Left lung (tissue), 10 donors: Measurements from ENCODE around the gene DAZAP1. TPM values are rescaled to one million over a fixed set of nuclear protein-coding genes. Genes with fewer than 3 reads are reported as not detected.

ENCODE experiments used
- ATAC-seq: fragments of 200-7000 bp; cut with Tn5 transposase; one replicate; pipeline ENCODE4 v1.9.1; 2020; ENCODE audit warnings: moderate library complexity
- DNase-seq, 4 donors: peaks; one replicate each; pipeline ENCODE4 v3.0.0-alpha.2; 2013 to 2020
- H3K27ac ChIP-seq, 2 donors: fragments of 200-600 bp; sonication (generic) in 1 of 2; one replicate each; pipeline versions ENCODE4 v1.5.0 to v1.8.0; 2020 to 2021
- H3K27me3 ChIP-seq, 2 donors: fragments of 200-600 bp; sonication (generic) in 1 of 2; one replicate each; pipeline versions ENCODE4 v1.5.0 to v1.8.0; 2020 to 2021
- H3K36me3 ChIP-seq, 2 donors: fragments of 200-600 bp; sonication (generic) in 1 of 2; one replicate each; pipeline versions ENCODE4 v1.5.0 to v1.8.0; 2020 to 2021
- H3K4me1 ChIP-seq, 2 donors: fragments of 200-600 bp; one replicate each; pipeline ENCODE4 v1.8.0; 2021
- H3K4me3 ChIP-seq, 2 donors: fragments of 200-600 bp; sonication (generic) in 1 of 2; one replicate each; pipeline versions ENCODE4 v1.5.0 to v1.8.0; 2020 to 2021; ENCODE audit warnings: mild to moderate bottlenecking in 1 of 2
- H3K9me3 ChIP-seq, 2 donors: fragments of 200-600 bp; sonication (generic) in 1 of 2; one replicate each; pipeline versions ENCODE4 v1.5.0 to v1.8.0; 2020 to 2021
- CTCF ChIP-seq, 2 donors: fragments of 200-600 bp; sonication (generic) in 1 of 2; IDR thresholded peaks; one replicate each; pipeline versions ENCODE4 v1.5.0 to v1.8.0; 2021; ENCODE audit warnings: antibody characterized with exemption in 2 of 2
- intact Hi-C, 2 donors: fragments of 100-400 bp; cut with DNase I; formaldehyde crosslinking; loops; one replicate each; pipeline versions ENCODE4 v1.11.2 to v1.14.2; 2022
- polyA plus RNA-seq, 6 donors: library from polyadenylated mRNA; unstranded; fragments of 120-200 nt; gene quantifications; one replicate each; pipeline ENCODE4 v1.2.1, GENCODE V29; 2013; ENCODE audit not compliant: insufficient read length in 6 of 6
- total RNA-seq, 2 donors: library from RNA; stranded (reverse); fragmentation: NEBNext Ultra II Directional; extraction: Animal tissue kit (Norgen Biotek cat#: 25700); gene quantifications; one replicate each; pipeline ENCODE4 v1.2.1, GENCODE V29; 2021
- donor health status: DM: no; HTN: yes; CAD: no.
- donor health status: DM: no; HTN: no; CAD: no.

DAZAP1 gene
- total and polyA plus RNA-seq, 8 donors: 86.4 to 132 (median 93.7) TPM

DNA sequence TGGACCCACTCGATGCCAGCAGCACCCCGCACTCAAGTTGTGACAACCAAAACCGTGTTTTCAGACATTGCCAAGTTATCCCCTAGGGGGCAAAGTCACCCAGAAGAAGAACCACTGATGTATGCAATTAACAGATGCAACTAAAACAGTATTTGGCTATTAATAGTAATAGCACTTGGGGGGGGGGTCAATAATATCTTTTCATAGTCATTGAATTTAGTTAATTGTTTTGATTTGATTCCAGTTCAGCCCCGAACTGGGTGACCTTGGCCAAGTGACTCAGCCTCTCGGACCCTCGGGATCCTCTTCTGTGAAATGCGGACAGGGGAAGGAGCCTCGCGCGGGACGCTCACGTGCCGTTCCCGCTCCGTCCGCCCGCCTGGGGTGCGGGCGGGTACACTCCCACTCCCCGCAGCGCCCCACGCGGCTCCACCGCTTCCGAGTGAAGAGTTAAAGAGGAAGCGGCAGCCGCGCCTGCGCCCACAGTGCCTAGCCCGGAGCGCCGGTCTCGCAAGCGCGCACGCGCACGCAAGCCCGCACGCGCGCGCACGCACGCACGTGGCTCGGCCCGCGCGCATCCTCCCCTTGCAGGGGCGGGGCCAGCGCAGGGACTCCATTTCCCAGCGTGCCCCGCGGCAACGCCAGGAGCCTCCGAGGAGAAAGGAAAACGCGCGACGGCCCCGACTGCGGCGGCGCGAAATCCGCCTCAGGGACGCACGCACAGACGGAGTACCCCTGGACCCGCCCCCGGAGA is 435 bp upstream of the DAZAP1 start:
- ATAC-seq (peak; percentile 89), DNase-seq (peak; percentile 99 to 100 (median 99))
- no peak for TF ChIP-seq CTCF (IDR thresholded peaks at IDR 0.05)
- Histone ChIP-seq H3K27me3 (peaks cover 0 to 22% of the 10 kb centered on the region in 2 donors), H3K9me3 (no peaks in the 10 kb centered on the region), H3K4me3 (peak overlapping the region; percentile 37 to 97), H3K36me3 (peaks cover 0 to 7% of the 10 kb centered on the region in 2 donors), H3K27ac (peak overlapping the region; percentile 71 to 94), H3K4me1 (peaks cover 34 to 67% of the 10 kb centered on the region in 2 donors)
- intact Hi-C loops: no loop called here

DNA sequence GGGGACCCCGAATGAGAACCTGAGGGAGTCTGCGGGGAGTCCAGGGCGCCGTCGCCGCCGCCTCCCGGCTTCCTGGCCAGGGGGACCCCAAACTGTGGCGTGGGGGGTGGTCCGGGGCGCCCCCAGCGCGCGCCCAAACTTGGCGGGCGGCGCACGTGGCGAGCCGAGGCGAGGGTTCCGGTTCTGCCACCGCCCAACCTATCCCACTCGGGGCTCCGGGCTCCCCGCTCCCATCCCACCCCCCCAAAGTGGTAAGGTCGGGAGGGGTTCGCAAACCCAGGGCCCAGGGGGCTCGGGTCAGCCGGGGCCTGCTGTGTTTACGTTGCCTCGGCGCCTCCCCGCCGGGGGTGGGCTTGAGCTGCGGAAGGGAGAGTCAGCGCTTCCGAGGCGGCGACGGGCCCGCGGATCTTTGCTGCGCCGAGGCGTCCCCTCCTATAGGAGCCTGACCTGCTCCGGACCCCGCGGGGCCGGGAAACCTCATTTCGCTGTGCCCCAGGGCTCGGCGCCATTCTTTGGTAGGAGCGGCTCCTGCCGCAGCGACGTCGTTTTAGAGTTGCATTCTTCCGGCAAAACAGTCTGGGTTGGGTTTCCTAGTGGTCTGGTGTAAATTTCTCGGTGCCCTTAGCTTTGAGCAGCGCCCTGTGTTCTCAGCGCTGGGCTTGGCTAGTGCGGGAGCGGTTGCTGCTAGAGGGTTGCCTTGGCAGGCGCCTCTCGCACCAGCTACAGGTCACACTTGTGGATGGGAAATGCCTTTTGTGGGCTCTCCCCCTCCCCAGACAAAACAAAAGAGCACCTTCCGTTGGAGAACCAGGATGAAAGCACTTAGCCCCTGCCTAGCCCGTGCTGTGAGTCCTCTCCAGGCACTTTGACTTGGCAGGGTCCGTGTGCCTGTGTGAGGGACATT is 1.2 kb downstream of the DAZAP1 start:
- Histone ChIP-seq H3K27ac (peak overlapping the region; percentile 90 to 94), H3K9me3 (no peaks in the 10 kb centered on the region), H3K27me3 (peaks cover 0 to 6% of the 10 kb centered on the region in 2 donors), H3K4me3 (peak overlapping the region; percentile 91 to 97), H3K36me3 (peaks cover 5 to 18% of the 10 kb centered on the region in 2 donors), H3K4me1 (peaks cover 44 to 72% of the 10 kb centered on the region in 2 donors)
- DNase-seq (peak in 3 of 4 donors; percentile 50 to 89 (median 71)), ATAC-seq (peak; percentile 42)
- TF ChIP-seq CTCF (IDR thresholded peaks at IDR 0.05): no peak
- intact Hi-C loops: no loop called here

DNA sequence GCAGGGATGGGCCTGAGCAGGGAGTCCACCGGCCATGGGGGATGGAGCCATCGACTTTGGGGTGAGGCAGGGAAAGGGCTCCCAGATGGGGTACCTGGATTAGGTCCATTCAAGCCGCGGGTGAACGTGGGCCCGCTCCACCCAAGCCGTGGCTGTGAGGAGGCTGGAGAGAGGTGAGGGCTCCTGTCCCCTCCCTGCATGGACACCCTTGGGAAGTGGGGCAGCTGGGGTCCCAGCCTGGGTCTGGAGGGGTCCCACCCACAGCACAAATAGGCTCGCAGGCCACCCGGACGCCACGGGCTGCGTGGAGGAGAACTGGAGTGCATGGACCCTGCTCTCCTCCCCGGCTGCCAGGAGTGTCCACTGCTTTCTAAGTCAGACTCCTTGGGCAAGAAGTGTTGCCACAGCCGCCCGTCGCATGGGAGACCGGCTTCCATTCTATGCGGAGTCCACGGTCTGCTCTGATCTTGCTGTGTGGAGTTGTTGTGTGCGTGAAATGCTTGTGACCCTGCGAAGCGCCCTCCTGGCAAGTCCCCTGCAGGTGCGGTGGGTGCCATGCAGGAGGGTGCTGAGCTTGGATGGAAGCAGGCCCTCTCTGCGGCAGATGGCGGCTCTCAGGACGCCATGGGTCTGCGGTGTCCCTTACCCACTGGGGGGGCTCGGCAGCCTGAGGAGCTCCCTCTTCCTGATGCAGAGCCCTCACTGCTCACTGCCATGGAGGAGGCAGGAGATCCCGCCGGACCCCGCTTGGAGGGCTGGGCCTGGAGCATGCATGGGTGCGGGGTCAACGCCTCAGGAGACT is 2.0 kb downstream of the DAZAP1 start:
- peak overlapping the region; percentile 91 to 97 for H3K4me3 ChIP-seq
- H3K4me1 ChIP-seq: peaks cover 44 to 75% of the 10 kb centered on the region in 2 donors
- peak overlapping the region; percentile 90 to 94 for H3K27ac ChIP-seq
- ATAC-seq (no peak), DNase-seq (peak in 1 of 4 donors; percentile 81)
- no peak for TF ChIP-seq CTCF (IDR thresholded peaks at IDR 0.05)
- H3K27me3 ChIP-seq: no peaks in the 10 kb centered on the region
- intact Hi-C loops: no loop called here
- no peaks in the 10 kb centered on the region for H3K9me3 ChIP-seq
- H3K36me3 ChIP-seq: peaks cover 6 to 23% of the 10 kb centered on the region in 2 donors

- TF ChIP-seq CTCF (IDR thresholded peaks at IDR 0.05): no peak
- H3K4me3 ChIP-seq: peak overlapping the region in 1 of 2 donors; percentile 97
- H3K27ac ChIP-seq: peak overlapping the region in 1 of 2 donors; percentile 63
- peaks cover 50 to 80% of the 10 kb centered on the region in 2 donors for H3K4me1 ChIP-seq
- peak in 1 of 4 donors; percentile 74 for DNase-seq
- no peak for ATAC-seq
- no peaks in the 10 kb centered on the region for H3K27me3 ChIP-seq
- no peaks in the 10 kb centered on the region for H3K9me3 ChIP-seq
- peaks cover 6 to 23% of the 10 kb centered on the region in 2 donors for H3K36me3 ChIP-seq
- intact Hi-C loops: no loop called here
Measured at GRCh38 chr19:1410136-1410786, 2.9 kb downstream of the DAZAP1 start.
